Heart right ventricle (tissue), 16 donors: ENCODE results near the gene ABI3. TPM values are rescaled to one million over a fixed set of nuclear protein-coding genes. Genes with fewer than 3 reads are reported as not detected.

Experiments used
- ATAC-seq, 8 donors: fragments of 200-7000 bp; cut with Tn5 transposase; one replicate each; pipeline ENCODE4 v1.9.1; 2020; ENCODE audit warnings: mild to moderate bottlenecking in 8 of 8, moderate library complexity in 8 of 8, moderate number of reproducible peaks in 1 of 8
- DNase-seq, 2 donors: peaks; one replicate each; pipeline ENCODE4 v3.0.0-alpha.2; 2020
- H3K27ac ChIP-seq, 10 donors: fragments of 200-600 bp; sonication (generic) in 2 of 10; one replicate each; pipeline versions ENCODE4 v1.5.0 to v1.8.0; 2020 to 2022; ENCODE audit warnings: mild to moderate bottlenecking in 3 of 10
- H3K27me3 ChIP-seq, 7 donors: fragments of 200-600 bp; one replicate each; pipeline ENCODE4 v1.8.0; 2021 to 2022; ENCODE audit warnings: mild to moderate bottlenecking in 2 of 7
- H3K36me3 ChIP-seq, 9 donors: fragments of 200-600 bp; sonication (generic) in 1 of 9; one replicate each; pipeline versions ENCODE4 v1.5.0 to v1.8.0; 2020 to 2022; ENCODE audit warnings: mild to moderate bottlenecking in 2 of 9
- H3K4me1 ChIP-seq, 9 donors: fragments of 200-600 bp; sonication (generic) in 1 of 9; one replicate each; pipeline versions ENCODE4 v1.5.0 to v1.8.0; 2020 to 2022; ENCODE audit warnings: mild to moderate bottlenecking in 4 of 9
- H3K4me3 ChIP-seq, 10 donors: fragments of 200-600 bp; sonication (generic) in 2 of 10; one replicate each; pipeline versions ENCODE4 v1.5.0 to v1.8.0; 2020 to 2022; ENCODE audit warnings: mild to moderate bottlenecking in 7 of 10, moderate library complexity in 2 of 10
- H3K9me3 ChIP-seq, 11 donors: fragments of 200-600 bp in 10 of 11; sonication (generic) in 2 of 11; one replicate each; pipeline versions ENCODE4 v1.5.0 to v1.8.0; 2013 to 2022; ENCODE audit warnings: mild to moderate bottlenecking in 2 of 11, control low read depth in 1 of 11, moderate library complexity in 1 of 11
- WGBS, 2 donors: extraction: QIAGEN DNeasy Blood & Tissue Kit; methylation state at CpG; one replicate each; pipeline ENCODE4 v1.1.7; 2013; ENCODE audit warnings: inconsistent platforms in 1 of 2; 5-methylcytosine and 5-hydroxymethylcytosine counted together
- intact Hi-C, 10 donors: fragments of 100-400 bp; cut with DNase I; formaldehyde crosslinking; loops; one replicate each; pipeline versions ENCODE4 v1.11.1 to v1.14.2; 2022
- polyA plus RNA-seq, 2 donors: library from polyadenylated mRNA; stranded (reverse); fragments of 200-250 nt; gene quantifications; one replicate each; pipeline ENCODE4 v1.2.3, GENCODE V29; 2013
- total RNA-seq, 10 donors: library from RNA; stranded (reverse); fragmentation: NEBNext Ultra II Directional in 3 of 10; extraction: Animal tissue kit (Norgen Biotek cat#: 25700) in 3 of 10; gene quantifications; one replicate each; pipeline versions ENCODE4 v1.2.1 to v1.2.4, GENCODE V29; 2021 to 2023
- TF ChIP-seq, protein P1 (sequence below), 9 donors: fragments of 200-600 bp; sonication (generic) in 2 of 9; IDR thresholded peaks; one replicate each; pipeline versions ENCODE4 v1.5.0 to v1.8.0; 2021 to 2022; ENCODE audit warnings: antibody characterized with exemption in 9 of 9, mild to moderate bottlenecking in 5 of 9, moderate library complexity in 1 of 9
- donor health status: Arrhythmogenic right ventricular cardiomyopathy.
- donor health status: ischemic (EF 13 %, LVEDD 7.1; RV severe dilation, severe dysfunction).
- donor health status: healthy with polysubstance abuse.
- donor health status: DM: no; HTN: yes; CAD: no.
- donor health status: DM: no; HTN: no; CAD: no.
- donor health status: ischemic (EF 25% LVEDD 6.9; RV normal size, moderate dysfunction).
- donor health status: ischemic (EF 25% LVEDD 5.7; RV mildly dilated, moderate dysfunction).
- donor health status: healthy.
- donor health status: DM: yes; HTN: yes; CAD: no.
- donor health status: Ischemic cardiomyopathy.
- donor health status: ischemic (EF 35%, LVEDD 5.7; RV mildly dilated, moderate dysfunction).
- donor health status: nonischemic (EF 11% LVEDD 7.7; RV severe dilation, severe dysfunction).
- donor health status: DM: yes; HTN: yes; CAD: no.
- donor health status: PGD.
- donor health status: ischemic (EF 29% LVEDD 5.4; RV normal size, mild dysfunction).
- donor health status: nonischemic (EF 23%, LVEDD 6.1; RV moderate dilation, normal function).

Gene ABI3
- total and polyA plus RNA-seq, 12 donors: 2.3 to 10.8 (median 5.1) TPM

DNA sequence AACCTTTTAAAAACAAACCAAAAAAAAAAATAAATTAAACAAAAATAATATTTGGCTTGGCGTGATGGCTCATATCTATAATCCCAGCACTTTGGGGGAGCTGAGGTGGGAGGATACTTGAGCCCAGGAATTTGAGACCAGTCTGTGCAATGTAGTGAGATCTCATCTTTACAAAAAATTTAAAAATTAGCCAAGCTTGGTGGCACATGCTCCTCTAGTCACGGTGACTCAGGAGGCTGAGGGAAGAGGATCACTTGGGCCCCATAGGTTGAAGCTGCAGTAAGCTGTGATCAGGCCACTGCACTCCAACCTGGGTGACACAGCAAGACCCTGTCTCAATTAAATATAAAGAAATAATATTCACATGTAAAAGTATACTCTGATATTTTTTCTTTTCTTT, 12.3 kb upstream of the ABI3 start:
- no peaks in the 10 kb centered on the region for H3K27me3 ChIP-seq
- H3K27ac ChIP-seq: no peak overlapping the region
- no peak for DNase-seq
- H3K4me3 ChIP-seq: no peak overlapping the region
- intact Hi-C loops: no loop called here
- TF ChIP-seq, protein P1, sequence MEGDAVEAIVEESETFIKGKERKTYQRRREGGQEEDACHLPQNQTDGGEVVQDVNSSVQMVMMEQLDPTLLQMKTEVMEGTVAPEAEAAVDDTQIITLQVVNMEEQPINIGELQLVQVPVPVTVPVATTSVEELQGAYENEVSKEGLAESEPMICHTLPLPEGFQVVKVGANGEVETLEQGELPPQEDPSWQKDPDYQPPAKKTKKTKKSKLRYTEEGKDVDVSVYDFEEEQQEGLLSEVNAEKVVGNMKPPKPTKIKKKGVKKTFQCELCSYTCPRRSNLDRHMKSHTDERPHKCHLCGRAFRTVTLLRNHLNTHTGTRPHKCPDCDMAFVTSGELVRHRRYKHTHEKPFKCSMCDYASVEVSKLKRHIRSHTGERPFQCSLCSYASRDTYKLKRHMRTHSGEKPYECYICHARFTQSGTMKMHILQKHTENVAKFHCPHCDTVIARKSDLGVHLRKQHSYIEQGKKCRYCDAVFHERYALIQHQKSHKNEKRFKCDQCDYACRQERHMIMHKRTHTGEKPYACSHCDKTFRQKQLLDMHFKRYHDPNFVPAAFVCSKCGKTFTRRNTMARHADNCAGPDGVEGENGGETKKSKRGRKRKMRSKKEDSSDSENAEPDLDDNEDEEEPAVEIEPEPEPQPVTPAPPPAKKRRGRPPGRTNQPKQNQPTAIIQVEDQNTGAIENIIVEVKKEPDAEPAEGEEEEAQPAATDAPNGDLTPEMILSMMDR (IDR thresholded peaks at IDR 0.05): no peak
- no peak for ATAC-seq
- no peaks in the 10 kb centered on the region for H3K9me3 ChIP-seq
- WGBS, 2 donors: 88 to 90% methylated on average over 2 of the region's 2 CpGs
- peaks cover 0 to 27% (median 6%) of the 10 kb centered on the region in 9 donors for H3K4me1 ChIP-seq
- no peaks in the 10 kb centered on the region for H3K36me3 ChIP-seq

DNA sequence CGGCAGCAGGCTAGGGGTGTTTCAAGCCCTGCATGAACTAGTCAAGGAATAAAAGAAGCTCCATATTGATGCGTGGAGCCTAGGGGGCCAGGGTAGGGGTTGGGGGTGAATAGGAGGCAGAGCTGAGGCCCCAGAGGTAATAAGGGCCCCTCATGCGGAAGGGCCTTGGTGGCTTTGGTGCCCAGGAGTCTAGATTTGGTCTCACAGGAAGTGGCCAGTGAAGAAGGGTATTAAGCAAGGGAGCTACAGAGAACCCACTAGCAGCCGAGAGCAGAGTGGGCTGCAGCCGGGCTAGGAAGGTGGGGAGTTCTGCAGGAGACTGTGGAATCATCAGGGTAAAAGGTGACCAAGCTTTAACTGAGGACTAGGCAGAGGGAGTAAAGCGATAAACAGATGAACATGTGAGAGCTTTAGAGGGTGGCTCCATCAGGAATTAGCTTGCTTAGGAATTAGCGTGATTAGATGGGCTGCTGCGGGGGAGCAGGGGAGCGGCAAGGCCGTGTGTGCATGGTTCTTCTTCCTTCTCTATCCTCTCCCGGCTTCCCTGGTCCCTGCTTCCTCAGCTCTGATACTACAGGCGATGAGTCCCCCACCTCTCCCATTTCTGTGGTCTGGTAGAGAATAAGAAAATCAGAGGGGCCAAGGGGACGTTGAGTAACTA, 10.0 kb upstream of the ABI3 start:
- peaks cover 0 to 20% (median 3%) of the 10 kb centered on the region in 9 donors for H3K4me1 ChIP-seq
- no peaks in the 10 kb centered on the region for H3K27me3 ChIP-seq
- no peak overlapping the region for H3K4me3 ChIP-seq
- H3K9me3 ChIP-seq: no peaks in the 10 kb centered on the region
- H3K36me3 ChIP-seq: no peaks in the 10 kb centered on the region
- intact Hi-C loops: no loop called here
- H3K27ac ChIP-seq: peak overlapping the region in 3 of 10 donors; percentile 67 to 83 (median 73)
- no peak for DNase-seq
- 84 to 89% methylated on average over 13 of the region's 13 CpGs for whole genome bisulfite sequencing, 2 donors
- no peak for ATAC-seq
- TF ChIP-seq, protein P1 (IDR thresholded peaks at IDR 0.05): no peak

DNA sequence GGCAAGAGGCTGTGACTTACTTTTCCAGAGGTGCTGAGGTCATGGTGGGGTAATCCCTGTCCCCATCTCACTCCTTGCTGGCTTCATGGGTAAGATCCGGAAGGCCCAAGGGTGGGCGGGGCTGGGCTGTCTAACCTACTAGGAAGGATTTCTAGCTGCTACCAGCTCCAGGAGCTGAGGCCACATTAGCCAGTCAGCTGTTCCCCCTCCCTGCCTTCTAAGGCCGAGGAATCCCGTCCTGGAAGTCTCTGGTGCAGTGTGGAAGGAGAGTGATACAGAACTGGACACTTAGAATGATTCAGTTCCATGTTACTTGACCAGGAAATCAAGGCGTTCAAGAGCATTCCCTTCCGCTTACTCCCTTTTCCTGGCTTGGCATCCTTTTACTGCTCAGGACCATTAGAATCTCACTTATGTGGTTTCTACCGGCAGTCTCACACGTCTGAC, 9.0 kb upstream of the ABI3 start:
- Histone ChIP-seq H3K9me3 (no peaks in the 10 kb centered on the region), H3K27ac (peak overlapping the region; percentile 42 to 83 (median 60)), H3K4me1 (peaks cover 0 to 20% (median 3%) of the 10 kb centered on the region in 9 donors), H3K36me3 (no peaks in the 10 kb centered on the region), H3K4me3 (no peak overlapping the region), H3K27me3 (peaks cover 0 to 7% (median 0%) of the 10 kb centered on the region in 7 donors)
- WGBS, 2 donors: 59 to 65% methylated on average over 8 of the region's 8 CpGs
- TF ChIP-seq, protein P1 (IDR thresholded peaks at IDR 0.05): no peak
- DNase-seq: no peak
- peak; percentile 37 to 86 (median 66) for ATAC-seq
- intact Hi-C loops: no loop called here

DNA sequence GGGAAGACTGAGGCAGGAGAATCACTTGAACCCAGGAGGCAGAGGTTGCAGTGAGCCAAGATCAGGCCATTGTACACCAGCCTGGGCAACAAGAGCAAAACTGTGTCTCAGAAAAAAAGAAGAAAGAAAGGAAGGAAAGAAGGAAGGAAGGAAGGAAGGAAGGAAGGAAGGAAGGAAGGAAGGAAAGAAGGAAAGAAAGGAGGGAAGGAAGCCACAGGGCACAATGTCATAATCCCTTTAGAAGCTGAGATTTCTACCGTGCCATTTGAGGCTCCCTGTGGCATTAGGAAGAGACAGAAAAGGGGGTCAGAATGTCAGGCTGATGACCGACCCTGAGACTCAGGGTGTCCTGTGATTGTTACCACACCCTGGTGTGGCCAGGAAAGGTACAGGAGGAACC, 6.7 kb upstream of the ABI3 start:
- WGBS, 2 donors: 77 to 86% methylated on average over 2 of the region's 2 CpGs
- no peaks in the 10 kb centered on the region for H3K36me3 ChIP-seq

More for the DNA sequence above, 6.7 kb upstream of the ABI3 start:
- intact Hi-C loops: no loop called here
- TF ChIP-seq, protein P1 (IDR thresholded peaks at IDR 0.05): no peak
- H3K27me3 ChIP-seq: peaks cover 0 to 24% (median 0%) of the 10 kb centered on the region in 7 donors
- DNase-seq (no peak), ATAC-seq (no peak)
- H3K4me3 ChIP-seq: no peak overlapping the region
- peaks cover 0 to 28% (median 3%) of the 10 kb centered on the region in 9 donors for H3K4me1 ChIP-seq
- H3K9me3 ChIP-seq: no peaks in the 10 kb centered on the region
- no peak overlapping the region for H3K27ac ChIP-seq
